NCI-H446 treated with DMSO at 0.1 percent for 48 hours (cell line): ENCODE data around the gene TM4SF20.
A peak's percentile ranks its signal among the peaks of the same experiment; 100 is the strongest.

Experiments
- DNase-seq: peaks from one replicate; lab custom pipeline; 2025; lab: John Stamatoyannopoulos, UW

The TM4SF20 gene, protein sequence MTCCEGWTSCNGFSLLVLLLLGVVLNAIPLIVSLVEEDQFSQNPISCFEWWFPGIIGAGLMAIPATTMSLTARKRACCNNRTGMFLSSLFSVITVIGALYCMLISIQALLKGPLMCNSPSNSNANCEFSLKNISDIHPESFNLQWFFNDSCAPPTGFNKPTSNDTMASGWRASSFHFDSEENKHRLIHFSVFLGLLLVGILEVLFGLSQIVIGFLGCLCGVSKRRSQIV

DNA sequence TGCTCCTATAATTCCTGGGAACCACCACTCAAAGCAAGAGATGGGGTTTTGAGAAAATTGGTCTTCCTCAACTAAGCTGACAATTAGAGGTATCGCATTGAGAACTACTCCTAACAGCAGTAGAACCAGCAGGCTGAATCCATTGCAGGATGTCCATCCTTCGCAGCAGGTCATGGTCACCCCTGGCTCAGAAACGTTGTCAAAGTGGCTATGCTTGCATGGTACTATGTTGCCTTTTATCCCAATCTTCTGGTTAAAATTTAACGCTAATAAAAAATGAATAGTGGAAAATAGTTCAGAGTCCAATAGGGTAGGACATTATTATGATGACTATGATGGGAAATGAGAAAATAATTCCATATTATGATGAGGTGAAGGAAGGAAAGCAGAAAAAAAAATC, at the start of gene TM4SF20:
TM4SF20 (minus strand) TSS at position 212 of the 400 bp plus-strand sequence; CDS start at position 174, 38 bp downstream.
- DNase-seq: no peak

- no peak for DNase-seq
Measured at GRCh38 chr2:227428731-227429285, 49.7 kb upstream of the TM4SF20 start.

DNA sequence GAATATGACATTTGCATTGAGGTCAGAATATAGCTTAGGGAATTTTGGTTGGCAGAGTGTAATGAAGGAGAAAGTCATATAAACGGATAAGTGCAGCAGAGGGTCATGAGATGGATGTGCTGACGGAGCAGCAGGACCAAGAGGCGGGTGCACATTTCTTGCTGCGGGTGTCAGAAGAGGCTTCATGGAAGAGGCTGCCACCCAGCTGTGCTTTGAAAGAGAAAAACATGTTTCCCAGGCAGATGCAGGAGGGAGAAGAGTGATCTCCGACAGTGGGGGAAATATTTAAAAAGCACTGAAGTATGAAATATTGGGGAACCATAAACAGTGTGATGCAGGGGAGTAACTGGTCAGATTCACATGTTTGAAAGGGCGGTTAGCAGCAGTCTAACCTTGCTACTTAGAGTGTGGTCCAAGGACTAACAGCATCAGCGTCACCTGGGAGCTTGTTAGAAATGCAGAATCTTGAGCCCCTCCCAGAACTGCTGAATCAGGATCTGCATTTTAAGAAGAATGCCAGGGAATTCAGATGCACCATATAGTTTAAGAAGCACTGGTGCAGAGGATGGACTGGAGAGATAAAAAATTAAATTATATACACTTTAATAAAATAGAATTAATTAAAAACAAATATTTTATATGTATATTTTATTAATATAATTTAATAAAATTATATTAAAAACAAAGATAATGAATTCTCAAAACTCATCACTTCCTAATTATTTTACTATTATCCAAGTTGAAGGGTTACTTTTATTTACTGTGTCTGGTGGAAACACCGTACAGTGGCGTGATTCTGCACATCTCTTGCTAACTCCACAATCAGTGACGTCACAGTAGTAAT, 44.8 kb upstream of the TM4SF20 start:
- DNase-seq: no peak

GRCh38 chr2:227420087-227421052, 41.3 kb upstream of the TM4SF20 start:
- no peak for DNase-seq

- no peak for DNase-seq
Measured at GRCh38 chr2:227416701-227417100, 37.6 kb upstream of the TM4SF20 start.

GRCh38 chr2:227415538-227416424, 36.7 kb upstream of the TM4SF20 start:
- DNase-seq: peak; percentile 1

GRCh38 chr2:227414846-227415245, 35.7 kb upstream of the TM4SF20 start:
- no peak for DNase-seq

DNA sequence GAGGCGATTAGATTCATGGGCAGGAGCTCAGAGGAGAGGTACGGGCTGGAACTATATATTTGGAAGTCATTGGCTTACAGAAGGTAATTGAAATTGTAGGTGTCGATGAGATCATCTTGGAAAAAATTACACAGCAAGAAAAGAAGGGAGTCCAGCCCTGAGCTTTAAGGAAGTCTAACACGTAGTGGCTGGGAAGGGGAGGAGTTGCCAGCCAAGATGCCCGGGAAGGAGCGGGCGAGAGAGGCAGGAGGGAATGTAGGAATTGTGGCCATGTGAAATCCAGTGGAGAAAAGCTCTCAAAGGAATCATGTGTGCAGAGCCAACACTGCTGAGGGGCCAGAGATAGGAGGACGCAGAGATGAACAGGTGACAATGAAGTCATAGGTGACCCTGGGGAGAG, 34.3 kb upstream of the TM4SF20 start:
- DNase-seq: no peak

- no peak for DNase-seq
Measured at GRCh38 chr2:227412877-227413276, 33.8 kb upstream of the TM4SF20 start.

DNA sequence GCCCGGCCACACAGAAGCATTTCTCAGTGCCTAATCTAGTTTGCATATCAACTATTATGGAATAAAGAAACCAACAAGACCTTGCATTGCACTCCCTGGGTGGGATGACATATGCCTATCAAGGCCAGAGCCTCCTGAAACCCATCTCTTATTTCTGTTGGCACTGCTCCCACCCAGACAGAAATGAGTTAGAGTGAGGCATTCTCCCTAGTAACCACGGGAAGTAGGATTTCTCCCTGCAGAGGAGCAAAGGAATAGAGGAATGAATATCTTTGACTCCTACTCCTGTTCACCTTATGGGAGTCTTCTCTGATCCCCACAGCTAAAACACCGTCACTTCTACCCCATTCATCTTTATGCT, 32.9 kb upstream of the TM4SF20 start:
- DNase-seq: no peak

DNA sequence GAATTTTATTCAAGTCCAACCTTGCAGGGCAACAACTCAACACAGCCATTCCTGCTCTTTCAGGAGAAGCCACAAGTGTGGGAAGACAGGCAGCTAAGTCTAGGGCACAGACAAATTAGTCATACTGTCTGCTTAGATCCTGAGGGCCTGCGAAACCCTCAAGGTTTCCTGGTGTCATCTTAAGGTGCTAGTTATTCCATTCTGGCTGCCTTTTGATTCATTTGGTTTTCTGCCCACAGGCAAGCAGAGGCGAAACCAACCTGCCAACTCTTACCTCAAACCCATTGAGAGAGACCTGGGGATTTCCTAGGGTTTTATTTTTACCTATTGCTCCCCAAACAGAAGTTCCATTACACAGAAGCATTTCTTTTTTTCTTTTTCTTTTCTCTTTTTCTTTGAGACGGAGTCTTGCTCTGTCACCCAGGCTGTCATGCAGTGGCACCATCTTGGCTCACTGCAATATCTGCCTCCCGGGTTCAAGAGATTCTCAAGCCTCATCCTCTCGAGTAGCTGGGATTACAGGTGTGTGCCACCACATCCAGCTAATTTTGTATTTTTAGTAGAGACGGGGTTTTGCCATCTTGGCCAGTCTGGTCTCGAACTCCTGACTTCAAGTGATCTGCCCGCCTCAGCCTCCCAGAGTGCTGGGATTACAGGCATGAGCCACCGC, 32.3 kb upstream of the TM4SF20 start:
- DNase-seq: no peak

GRCh38 chr2:227410191-227410590, 31.1 kb upstream of the TM4SF20 start:
- DNase-seq: no peak

- DNase-seq: peak; percentile 67
Measured at GRCh38 chr2:227407591-227408151, 28.6 kb upstream of the TM4SF20 start.

DNA sequence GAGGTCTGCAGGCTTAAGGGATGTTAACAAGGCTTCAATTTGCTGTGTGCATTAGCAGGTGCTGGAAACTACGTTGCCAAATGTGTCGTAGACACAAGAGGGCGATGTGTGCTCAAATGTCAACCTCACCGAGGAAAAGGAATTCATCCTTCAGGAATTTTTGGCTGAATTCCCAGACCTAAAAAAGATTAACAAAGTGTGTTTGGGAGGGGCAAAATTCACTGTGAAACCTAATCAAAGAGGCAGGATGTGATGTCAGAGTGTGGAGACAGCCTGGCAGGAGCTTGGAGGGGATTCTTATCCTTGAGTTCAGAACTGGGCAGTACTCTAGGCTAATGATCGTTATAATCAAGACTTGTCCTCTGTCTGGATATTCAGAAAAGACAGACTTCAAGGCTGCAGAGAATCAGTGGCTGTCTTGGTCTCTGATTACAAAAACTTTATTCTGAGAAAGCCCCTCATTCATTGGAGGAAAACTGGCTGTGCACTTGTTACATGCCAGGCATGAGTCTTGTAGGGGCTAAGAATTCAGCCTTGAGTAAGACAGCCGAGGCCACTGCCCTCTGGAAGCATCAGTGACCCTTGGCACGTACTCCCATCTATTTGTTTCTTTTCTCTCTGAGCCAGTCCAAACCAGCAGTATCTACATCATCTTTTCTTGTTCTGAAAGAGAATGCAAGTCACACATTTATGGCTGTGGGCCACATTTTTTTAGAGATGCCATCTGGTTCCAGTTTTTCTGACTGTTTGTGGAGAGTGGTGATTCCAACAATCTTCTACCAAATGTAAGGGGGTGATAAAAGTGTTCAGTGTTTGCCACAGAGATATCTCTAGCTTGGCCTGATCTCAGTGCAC, 27.3 kb upstream of the TM4SF20 start:
- peak; percentile 82 for DNase-seq

- DNase-seq: no peak
Measured at GRCh38 chr2:227404585-227405271, 25.6 kb upstream of the TM4SF20 start.

GRCh38 chr2:227402959-227403358, 23.9 kb upstream of the TM4SF20 start:
- DNase-seq: no peak

DNA sequence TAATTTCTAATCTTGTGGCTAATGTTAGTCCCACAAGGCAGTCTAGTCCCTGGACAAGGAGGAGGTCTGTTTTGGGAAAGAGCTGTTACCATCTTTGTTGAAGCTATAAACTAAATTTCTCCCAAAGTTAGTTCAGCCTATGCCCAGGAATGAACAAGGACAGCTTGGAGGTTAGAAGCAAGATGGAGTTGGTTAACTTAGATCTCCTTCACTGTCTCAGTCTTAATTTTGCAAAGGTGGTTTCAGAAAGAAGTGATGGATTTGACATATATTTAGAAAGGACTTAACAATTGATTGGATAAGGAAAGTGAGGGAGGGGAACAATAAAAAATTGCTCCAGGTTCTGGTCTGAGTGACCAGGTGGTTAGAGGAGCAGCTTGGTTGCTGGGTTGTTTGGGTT, 23.2 kb upstream of the TM4SF20 start:
- no peak for DNase-seq

DNA sequence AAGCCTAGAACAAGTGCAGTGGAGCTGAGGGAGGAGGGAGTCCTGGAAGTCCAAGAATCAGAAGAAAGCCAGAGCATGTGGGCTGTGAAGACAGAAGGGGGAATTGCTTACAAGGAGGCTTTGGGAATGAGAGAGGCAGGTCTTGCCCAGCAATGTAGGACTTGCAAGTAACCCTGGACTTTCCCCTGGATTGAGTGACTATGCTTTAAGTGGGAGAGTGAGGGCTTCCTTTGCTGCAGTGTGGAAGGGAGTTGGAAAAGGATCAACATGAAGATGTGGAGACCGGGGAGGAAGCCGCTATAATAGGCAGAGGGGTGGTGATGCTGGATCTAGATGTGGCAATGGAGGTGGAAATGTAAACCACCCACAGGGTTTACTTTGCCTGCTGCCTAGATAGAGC, 22.4 kb upstream of the TM4SF20 start:
- DNase-seq: no peak
